H9 (cell line): Measurements from ENCODE around the gene SYNE2. TPM values are rescaled to one million over a fixed set of nuclear protein-coding genes. Genes with fewer than 3 reads are reported as not detected.

Experiments
- DNase-seq: peaks from one replicate; pipeline ENCODE4 v3.0.0-alpha.2; 2017
- H2AFZ ChIP-seq: one replicate; pipeline ENCODE4 v1.6.1; 2013; ENCODE audit warnings: mild to moderate bottlenecking, low read length, control low read depth, moderate library complexity
- H2AK5ac ChIP-seq: 2 replicates; pipeline ENCODE4 v1.6.1; 2013; ENCODE audit warnings: low read length, control low read depth, mixed read lengths; ENCODE audit not compliant: insufficient read length
- H2BK120ac ChIP-seq: one replicate; pipeline ENCODE4 v1.6.1; 2013; ENCODE audit warnings: low read depth, mild to moderate bottlenecking, low read length, control low read depth, inconsistent platforms; ENCODE audit not compliant: poor library complexity, severe bottlenecking
- H2BK12ac ChIP-seq: 2 replicates; pipeline ENCODE4 v1.6.1; 2013; ENCODE audit warnings: low read length, control low read depth, mixed read lengths, low read depth; ENCODE audit not compliant: insufficient read length
- H2BK15ac ChIP-seq: 2 replicates; pipeline ENCODE4 v1.6.1; 2013; ENCODE audit warnings: low read depth, low read length, control low read depth
- H2BK20ac ChIP-seq: one replicate; pipeline ENCODE4 v1.6.1; 2013; ENCODE audit warnings: low read depth, mild to moderate bottlenecking, low read length, control low read depth, inconsistent platforms; ENCODE audit not compliant: poor library complexity, severe bottlenecking
- H2BK5ac ChIP-seq: 2 replicates; pipeline ENCODE4 v1.6.1; 2013; ENCODE audit warnings: low read length, control low read depth, mixed read lengths; ENCODE audit not compliant: insufficient read length
- H3K14ac ChIP-seq: 2 replicates; pipeline ENCODE4 v1.6.1; 2013; ENCODE audit warnings: low read length, control low read depth; ENCODE audit not compliant: insufficient read depth
- H3K18ac ChIP-seq: 2 replicates; pipeline ENCODE4 v1.6.1; 2013; ENCODE audit warnings: low read depth, mild to moderate bottlenecking, mixed read lengths, low read length, control low read depth; ENCODE audit not compliant: insufficient read length
- H3K23ac ChIP-seq: 2 replicates; pipeline ENCODE4 v1.6.1; 2013; ENCODE audit warnings: low read length, control low read depth, mixed read lengths, low read depth; ENCODE audit not compliant: insufficient read length
- H3K23me2 ChIP-seq: 2 replicates; pipeline ENCODE4 v1.6.1; 2013; ENCODE audit warnings: low read depth, mild to moderate bottlenecking, mixed read lengths, low read length, control low read depth; ENCODE audit not compliant: insufficient read length, poor library complexity, severe bottlenecking
- H3K27ac ChIP-seq: 2 replicates; pipeline ENCODE4 v1.5.1; 2013; ENCODE audit warnings: low read length, control low read depth, mixed read lengths, low read depth; ENCODE audit not compliant: insufficient read length
- H3K27me3 ChIP-seq: 2 replicates; pipeline ENCODE4 v1.6.1; 2013; ENCODE audit warnings: low read length, control low read depth, inconsistent platforms; ENCODE audit not compliant: insufficient read depth
- H3K4ac ChIP-seq: 2 replicates; pipeline ENCODE4 v1.6.1; 2013; ENCODE audit warnings: low read depth, mild to moderate bottlenecking, control low read depth, inconsistent platforms, low read length, moderate library complexity
- H3K4me1 ChIP-seq: 2 replicates; pipeline ENCODE4 v1.6.1; 2013; ENCODE audit warnings: low read length, control low read depth, inconsistent platforms; ENCODE audit not compliant: insufficient read depth
- H3K4me2 ChIP-seq: 2 replicates; pipeline ENCODE4 v1.6.1; 2013; ENCODE audit warnings: low read length, control low read depth, mixed read lengths; ENCODE audit not compliant: insufficient read length, insufficient read depth
- H3K56ac ChIP-seq: 2 replicates; pipeline ENCODE4 v1.6.1; 2013; ENCODE audit warnings: low read depth, mild to moderate bottlenecking, mixed read lengths, low read length, control low read depth; ENCODE audit not compliant: insufficient read length
- H3K79me1 ChIP-seq: 2 replicates; pipeline ENCODE4 v1.6.1; 2013; ENCODE audit warnings: low read depth, mild to moderate bottlenecking, moderate library complexity, low read length, control low read depth, inconsistent platforms; ENCODE audit not compliant: insufficient read depth, poor library complexity, severe bottlenecking
- H3K79me2 ChIP-seq: 2 replicates; pipeline ENCODE4 v1.6.1; 2013; ENCODE audit warnings: low read length, control low read depth, inconsistent platforms; ENCODE audit not compliant: insufficient read depth
- H3K9ac ChIP-seq: 2 replicates; pipeline ENCODE4 v1.6.1; 2013; ENCODE audit warnings: low read length, control low read depth, mixed read lengths; ENCODE audit not compliant: insufficient read length; ENCODE audit errors: extremely low read depth
- H3K9me3 ChIP-seq: one replicate; pipeline ENCODE4 v1.6.1; 2013; ENCODE audit warnings: low read depth, low read length, inconsistent platforms; ENCODE audit not compliant: control insufficient read depth
- H3T11ph ChIP-seq: one replicate; pipeline ENCODE4 v1.6.1; 2013; ENCODE audit warnings: mild to moderate bottlenecking, low read length, control low read depth, inconsistent platforms
- H4K20me1 ChIP-seq: one replicate; pipeline ENCODE4 v1.6.1; 2013; ENCODE audit not compliant: control insufficient read depth, insufficient read length, insufficient read depth
- H4K5ac ChIP-seq: 2 replicates; pipeline ENCODE4 v1.6.1; 2013; ENCODE audit warnings: low read depth, mild to moderate bottlenecking, mixed read lengths, low read length, control low read depth; ENCODE audit not compliant: insufficient read length
- H4K8ac ChIP-seq: replicated peaks from 2 replicates; pipeline ENCODE4 v1.6.1; 2013; ENCODE audit warnings: low read length, control low read depth, mixed read lengths, low read depth; ENCODE audit not compliant: insufficient read length
- H4K91ac ChIP-seq: 2 replicates; pipeline ENCODE4 v1.6.1; 2013; ENCODE audit warnings: low read depth, mild to moderate bottlenecking, moderate library complexity, mixed read lengths, low read length, control low read depth; ENCODE audit not compliant: insufficient read length
- H3K27ac Mint-ChIP-seq, 3 experiments: 2 replicates in 2 of 3; 3 replicates in 1 of 3; pipeline ENCODE4 v1.8.0; 2020 to 2021; ENCODE audit warnings: mixed read lengths in 3 of 3, mild to moderate bottlenecking in 1 of 3, moderate library complexity in 1 of 3
- H3K27me3 Mint-ChIP-seq: 2 replicates; pipeline ENCODE4 v1.8.0; 2021; ENCODE audit warnings: low read depth, mild to moderate bottlenecking, moderate library complexity, mixed read lengths
- H3K36me3 Mint-ChIP-seq, 3 experiments: 2 replicates in 2 of 3; 3 replicates in 1 of 3; pipeline ENCODE4 v1.8.0; 2020 to 2021; ENCODE audit warnings: low read depth in 3 of 3, mixed read lengths in 3 of 3; ENCODE audit not compliant: insufficient read depth in 1 of 3
- H3K4me1 Mint-ChIP-seq, 2 experiments: 2 replicates each; pipeline ENCODE4 v1.8.0; 2020; ENCODE audit warnings: mixed read lengths in 2 of 2
- H3K4me3 Mint-ChIP-seq, 2 experiments: 2 replicates in 1 of 2; 3 replicates in 1 of 2; pipeline ENCODE4 v1.8.0; 2020 to 2021; ENCODE audit warnings: mild to moderate bottlenecking in 2 of 2, mixed read lengths in 2 of 2, moderate library complexity in 1 of 2
- H3K9me3 Mint-ChIP-seq, 2 experiments: 2 replicates in 1 of 2; 3 replicates in 1 of 2; pipeline ENCODE4 v1.8.0; 2020; ENCODE audit warnings: mild to moderate bottlenecking in 2 of 2, mixed read lengths in 2 of 2, moderate library complexity in 1 of 2
- WGBS: extraction: QIAGEN DNeasy Blood & Tissue Kit; methylation state at CpG from one replicate; pipeline ENCODE4 v1.1.7; 2013; ENCODE audit warnings: missing lambda C conversion rate, low lambda C conversion rate, mixed read lengths; ENCODE audit not compliant: insufficient read length; ENCODE audit errors: extremely low coverage; 5-methylcytosine and 5-hydroxymethylcytosine counted together
- total RNA-seq: library from RNA; stranded (reverse); gene quantifications from 2 replicates; pipeline ENCODE4 v1.2.1, GENCODE V29; 2021
- TF ChIP-seq, protein P1 (sequence below): fragments of 200-600 bp; sonication (generic); conservative IDR thresholded peaks from 3 replicates; pipeline ENCODE4 v1.8.0; 2021; ENCODE audit warnings: antibody characterized with exemption, mild to moderate bottlenecking

SYNE2 gene
- total RNA-seq, 1 experiment from 2014 or later, result 43.3 TPM

DNA sequence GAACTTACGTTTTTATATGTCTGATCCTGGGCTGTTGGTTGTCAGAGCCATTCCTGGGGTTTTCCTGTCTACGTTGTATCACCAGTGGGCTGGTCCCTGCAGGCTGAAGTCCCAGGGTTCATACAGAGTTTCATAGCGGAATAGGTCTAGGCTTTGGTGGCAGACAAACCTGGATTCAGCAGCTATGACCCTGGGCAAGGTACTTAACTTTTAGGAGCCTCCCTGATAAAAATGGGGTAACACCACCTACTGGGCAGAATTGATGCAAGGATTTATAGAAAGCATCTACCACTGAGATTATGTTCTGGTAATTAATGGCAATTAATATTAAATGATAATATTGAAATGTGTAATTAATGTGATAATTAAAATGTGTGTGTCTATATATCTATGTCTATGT lies 141.2 kb downstream of the SYNE2 start:
- WGBS, result no CpG with 5 or more reads among the region's 3 CpGs
- no peak overlapping the region for H2AFZ ChIP-seq

More for the DNA sequence above, 141.2 kb downstream of the SYNE2 start:
- no peak overlapping the region for H3K18ac ChIP-seq
- H3K4me2 ChIP-seq, result no peak overlapping the region
- H2BK120ac ChIP-seq, result no peak overlapping the region
- H3K9ac ChIP-seq, result no peak overlapping the region
- no peak overlapping the region for H4K8ac ChIP-seq
- H4K5ac ChIP-seq, result no peak overlapping the region
- TF ChIP-seq, protein P1, sequence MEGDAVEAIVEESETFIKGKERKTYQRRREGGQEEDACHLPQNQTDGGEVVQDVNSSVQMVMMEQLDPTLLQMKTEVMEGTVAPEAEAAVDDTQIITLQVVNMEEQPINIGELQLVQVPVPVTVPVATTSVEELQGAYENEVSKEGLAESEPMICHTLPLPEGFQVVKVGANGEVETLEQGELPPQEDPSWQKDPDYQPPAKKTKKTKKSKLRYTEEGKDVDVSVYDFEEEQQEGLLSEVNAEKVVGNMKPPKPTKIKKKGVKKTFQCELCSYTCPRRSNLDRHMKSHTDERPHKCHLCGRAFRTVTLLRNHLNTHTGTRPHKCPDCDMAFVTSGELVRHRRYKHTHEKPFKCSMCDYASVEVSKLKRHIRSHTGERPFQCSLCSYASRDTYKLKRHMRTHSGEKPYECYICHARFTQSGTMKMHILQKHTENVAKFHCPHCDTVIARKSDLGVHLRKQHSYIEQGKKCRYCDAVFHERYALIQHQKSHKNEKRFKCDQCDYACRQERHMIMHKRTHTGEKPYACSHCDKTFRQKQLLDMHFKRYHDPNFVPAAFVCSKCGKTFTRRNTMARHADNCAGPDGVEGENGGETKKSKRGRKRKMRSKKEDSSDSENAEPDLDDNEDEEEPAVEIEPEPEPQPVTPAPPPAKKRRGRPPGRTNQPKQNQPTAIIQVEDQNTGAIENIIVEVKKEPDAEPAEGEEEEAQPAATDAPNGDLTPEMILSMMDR, result no peak
- H2BK12ac ChIP-seq, result no peak overlapping the region
- H3T11ph ChIP-seq, result no peak overlapping the region
- no peaks in the 10 kb centered on the region for H3K23me2 ChIP-seq
- no peaks in the 10 kb centered on the region for H3K27me3 ChIP-seq
- no peaks in the 10 kb centered on the region for H3K9me3 ChIP-seq
- no peak overlapping the region for H2BK5ac ChIP-seq
- no peak overlapping the region for H3K27ac ChIP-seq
- H3K23ac ChIP-seq, result no peak overlapping the region
- no peak overlapping the region for H2AK5ac ChIP-seq
- no peaks in the 10 kb centered on the region; the same call in 1 of the 2 replicates for H3K4me1 ChIP-seq
- DNase-seq, result no peak
- H2BK15ac ChIP-seq, result no peak overlapping the region
- Mint-ChIP-seq H3K36me3 (peaks cover 15 to 38% (median 24%) of the 10 kb centered on the region in 3 experiments; a peak in 6 of 7 replicates), H3K27me3 (no peaks in the 10 kb centered on the region), H3K9me3 (no peaks in the 10 kb centered on the region), H3K4me3 (no peak overlapping the region), H3K27ac (no peak overlapping the region), H3K4me1 (no peaks in the 10 kb centered on the region)
- no peaks in the 10 kb centered on the region for H3K79me1 ChIP-seq
- H4K91ac ChIP-seq, result no peak overlapping the region
- no peak overlapping the region for H2BK20ac ChIP-seq
- H4K20me1 ChIP-seq, result no peaks in the 10 kb centered on the region
- H3K56ac ChIP-seq, result no peak overlapping the region
- H3K14ac ChIP-seq, result no peak overlapping the region
- H3K4ac ChIP-seq, result no peak overlapping the region
- H3K79me2 ChIP-seq, result no peaks in the 10 kb centered on the region
